NCI-H187 (cell line): Measurements from ENCODE around the gene POLA1.

Experiments used
- DNase-seq, 2 experiments: peaks; one replicate each; lab custom pipeline; 2025; lab: John Stamatoyannopoulos, UW

Gene POLA1

DNA sequence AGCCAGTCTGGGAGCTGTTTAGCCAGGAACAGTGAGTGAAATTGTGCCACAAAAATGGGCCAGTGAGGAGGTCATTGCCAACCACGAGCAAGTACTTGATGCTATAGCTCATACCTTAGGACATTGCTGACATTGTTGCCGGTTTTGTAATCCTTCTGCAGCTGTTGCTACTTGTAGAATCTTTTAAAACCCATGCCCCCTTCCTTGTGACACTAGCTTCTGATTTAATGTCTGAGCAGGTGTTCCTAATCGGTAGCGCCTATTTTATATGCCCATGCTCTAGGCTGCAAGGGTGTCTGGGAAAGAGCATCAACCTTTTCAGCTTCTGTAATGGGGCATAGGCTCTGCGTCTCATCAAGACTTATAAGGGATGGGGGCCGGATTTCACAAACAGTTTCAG lies 2.6 kb downstream of the POLA1 start:
- DNase-seq: no peak

DNA sequence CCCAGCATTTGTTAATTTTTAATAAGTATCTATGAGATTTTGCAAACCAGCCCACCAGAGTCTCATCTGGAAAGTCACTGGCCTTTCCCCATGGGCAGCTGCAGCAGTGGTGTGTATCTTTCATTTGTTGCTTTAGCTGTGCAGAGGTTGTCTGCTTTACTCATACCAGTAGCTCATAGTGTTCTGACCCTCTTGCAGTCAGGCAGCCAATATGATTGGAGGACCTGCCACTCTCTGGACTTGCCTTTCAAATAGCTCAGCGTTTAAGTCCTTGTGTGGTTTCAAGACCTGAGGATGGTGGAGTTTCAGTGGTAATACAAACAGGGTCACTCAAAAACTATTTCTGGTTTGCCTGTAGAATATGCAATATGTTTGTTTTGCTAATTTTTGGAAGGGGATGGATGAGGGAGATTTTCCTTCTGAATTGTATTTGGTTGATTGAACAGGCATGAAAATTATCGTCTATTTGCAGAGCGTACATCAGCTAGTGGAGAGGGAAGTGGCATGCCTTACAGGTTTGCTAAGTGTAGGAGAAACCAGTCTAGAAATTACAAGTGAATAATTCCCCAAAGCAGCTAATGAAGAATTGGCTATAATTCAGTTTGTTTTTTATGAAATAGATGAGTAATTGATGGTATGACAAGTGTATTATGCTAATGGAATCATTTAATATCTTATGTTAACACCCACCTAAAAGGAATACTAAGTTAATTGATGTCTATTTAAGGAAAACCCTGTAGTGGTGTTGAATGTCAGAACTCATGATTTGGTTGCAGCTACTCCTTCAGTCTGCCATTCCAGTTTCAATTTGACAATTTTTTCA lies 8.9 kb downstream of the POLA1 start:
- DNase-seq: no peak

DNA sequence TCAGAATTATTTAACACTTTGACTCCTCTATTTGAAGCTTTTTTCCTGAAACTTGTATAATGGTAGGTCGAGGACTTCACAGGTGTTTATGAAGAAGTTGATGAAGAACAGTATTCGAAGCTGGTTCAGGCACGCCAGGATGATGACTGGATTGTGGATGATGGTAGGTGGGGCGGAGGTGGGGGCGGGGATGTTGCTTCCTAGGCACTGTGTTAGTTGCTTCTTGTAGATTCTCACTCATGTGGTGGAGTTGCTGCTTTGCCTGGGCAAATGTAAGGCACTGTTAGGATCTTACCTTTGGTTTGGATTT lies 9.4 kb downstream of the POLA1 start:
- DNase-seq: no peak

DNA sequence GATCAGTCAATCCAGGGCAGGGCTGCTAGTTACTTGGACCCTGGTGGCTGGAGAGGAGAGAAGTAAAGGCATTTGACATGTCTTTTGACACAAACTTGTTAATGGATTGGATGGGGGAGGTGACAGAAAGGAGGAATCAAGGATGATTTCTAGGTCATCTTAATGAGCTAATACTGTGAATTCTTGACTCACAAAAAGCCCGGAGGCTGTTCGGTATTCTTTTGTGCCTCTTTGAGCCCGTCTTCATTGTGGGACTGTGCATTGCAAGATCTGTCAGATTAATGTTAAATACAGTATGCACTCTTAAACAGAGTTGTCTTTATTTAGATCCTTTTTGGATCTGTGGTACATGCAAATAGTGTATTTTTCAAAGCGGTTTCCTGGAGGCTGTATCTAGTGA lies 25.1 kb downstream of the POLA1 start:
- DNase-seq: no peak

DNA sequence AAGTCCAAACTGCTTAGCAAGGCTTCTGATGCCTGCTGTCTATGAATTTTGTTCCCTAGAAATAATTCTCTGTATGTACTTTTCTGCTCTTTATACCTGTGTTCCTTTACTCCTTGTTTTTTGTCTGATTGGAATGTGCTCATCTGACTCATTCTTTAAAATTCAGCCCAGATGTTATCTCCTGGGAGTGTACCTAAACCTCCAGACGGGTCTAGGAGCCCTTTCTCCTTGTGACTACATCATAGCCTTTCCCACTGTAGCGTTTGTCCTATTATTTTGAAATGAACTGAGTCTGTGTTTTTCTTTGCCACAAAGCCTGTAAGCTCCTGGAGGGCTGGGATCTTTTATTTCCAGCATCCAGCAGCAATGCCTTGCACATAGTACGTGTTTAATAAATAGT lies 26.3 kb downstream of the POLA1 start:
- no peak for DNase-seq

DNA sequence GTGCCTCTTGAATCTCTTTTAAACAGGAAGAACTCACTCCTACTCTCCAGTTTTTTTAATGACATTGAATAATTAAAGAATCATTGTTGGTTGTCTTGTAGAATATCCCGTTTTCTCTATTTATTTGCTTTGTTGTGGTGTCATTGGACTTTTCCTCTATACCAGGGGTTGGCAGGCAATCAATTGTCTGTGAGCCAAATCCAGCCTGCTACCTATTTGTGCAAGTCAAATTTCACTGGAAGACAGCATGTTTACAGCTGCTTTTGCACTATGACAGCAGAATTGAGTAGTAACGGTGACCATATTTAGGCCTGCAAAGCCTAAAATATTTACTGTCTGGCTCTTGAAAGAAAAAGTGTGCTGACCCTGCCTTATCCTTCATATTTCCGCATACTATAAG lies 34.8 kb downstream of the POLA1 start:
- DNase-seq: no peak

DNA sequence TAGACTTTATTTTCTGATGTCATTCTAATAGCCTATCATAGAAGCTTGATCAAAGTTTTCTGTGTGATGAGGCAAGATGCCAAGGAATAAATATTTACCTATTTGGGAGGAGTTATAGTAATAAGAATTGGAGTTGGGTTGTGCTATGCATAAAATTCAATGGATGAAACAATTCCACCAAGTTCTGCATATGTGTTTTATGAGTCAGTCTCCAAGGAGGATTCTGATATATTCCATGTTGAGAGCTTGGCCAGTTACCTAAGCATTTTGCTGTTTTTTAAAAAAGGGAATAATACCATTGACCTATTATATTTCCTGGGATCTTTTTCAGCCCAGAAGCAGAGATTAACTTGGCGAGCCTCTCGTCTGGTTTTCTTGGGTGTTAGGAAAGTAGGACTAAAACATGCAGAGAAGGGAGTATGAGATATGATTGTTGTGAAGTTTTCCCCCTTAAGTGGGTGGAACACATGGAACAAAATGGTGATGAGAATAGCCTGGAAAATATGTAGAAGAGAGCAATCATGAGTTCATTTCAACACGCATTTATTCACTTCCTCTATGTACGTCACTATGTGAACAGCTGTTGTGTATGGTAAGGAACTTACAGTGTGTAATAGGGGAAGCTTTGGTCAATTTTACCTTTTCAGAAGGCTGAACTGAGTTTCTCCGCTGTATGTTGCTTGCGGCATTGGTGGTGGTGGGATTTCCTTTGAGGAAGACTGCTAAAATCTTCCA lies 39.2 kb downstream of the POLA1 start:
- no peak for DNase-seq

DNA sequence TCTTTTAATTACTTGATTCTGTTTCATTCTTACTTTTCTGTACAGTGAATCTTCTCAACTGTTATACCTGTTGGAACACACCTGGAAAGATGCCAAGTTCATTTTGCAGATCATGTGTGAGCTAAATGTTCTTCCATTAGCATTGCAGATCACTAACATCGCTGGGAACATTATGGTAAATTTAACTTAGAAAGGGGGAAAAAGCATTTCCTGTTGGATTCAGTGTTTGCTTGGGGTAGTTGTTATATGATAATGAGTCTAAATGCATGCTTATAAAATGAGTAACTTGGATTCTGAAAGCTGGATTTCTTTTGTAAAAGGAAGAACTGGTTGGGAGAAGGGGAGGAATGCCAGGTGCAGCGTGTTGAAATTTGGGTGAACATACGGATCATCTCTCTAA lies 47.6 kb downstream of the POLA1 start:
- DNase-seq: no peak

DNA sequence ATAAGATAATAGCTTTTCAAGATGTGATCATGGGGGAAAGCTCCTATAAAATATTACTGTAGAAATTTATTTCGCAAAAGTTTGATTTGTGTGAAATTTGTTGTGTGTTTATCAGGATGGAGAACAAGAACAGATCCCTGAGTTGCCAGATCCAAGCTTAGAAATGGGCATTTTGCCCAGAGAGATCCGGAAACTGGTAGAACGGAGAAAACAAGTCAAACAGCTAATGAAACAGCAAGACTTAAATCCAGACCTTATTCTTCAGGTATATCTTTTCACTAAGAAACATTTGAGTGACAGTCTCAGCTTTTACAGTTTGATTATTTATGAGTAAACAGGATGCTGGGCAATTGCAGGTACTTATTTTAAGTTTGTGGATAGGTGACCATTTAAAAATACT lies 54.5 kb downstream of the POLA1 start:
- no peak for DNase-seq

DNA sequence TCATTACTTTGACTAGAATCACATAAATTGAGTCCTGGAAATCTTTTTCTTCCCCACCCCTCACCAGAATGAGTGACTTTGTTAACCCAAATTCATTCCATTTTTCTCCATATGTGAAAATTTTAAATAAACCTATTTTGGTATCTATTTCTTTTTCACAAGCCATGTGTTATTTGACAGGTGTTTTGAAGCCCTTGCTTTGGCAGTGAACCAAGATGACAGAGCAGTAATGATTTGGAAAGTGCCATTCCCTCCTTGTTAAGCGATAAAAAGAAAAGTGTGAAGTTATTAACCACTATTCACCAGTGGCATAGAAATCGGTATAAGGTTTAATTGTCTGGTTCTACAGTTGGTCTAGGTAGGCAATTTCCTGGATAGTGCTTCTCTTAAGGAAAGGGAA lies 66.1 kb downstream of the POLA1 start:
- DNase-seq: no peak

DNA sequence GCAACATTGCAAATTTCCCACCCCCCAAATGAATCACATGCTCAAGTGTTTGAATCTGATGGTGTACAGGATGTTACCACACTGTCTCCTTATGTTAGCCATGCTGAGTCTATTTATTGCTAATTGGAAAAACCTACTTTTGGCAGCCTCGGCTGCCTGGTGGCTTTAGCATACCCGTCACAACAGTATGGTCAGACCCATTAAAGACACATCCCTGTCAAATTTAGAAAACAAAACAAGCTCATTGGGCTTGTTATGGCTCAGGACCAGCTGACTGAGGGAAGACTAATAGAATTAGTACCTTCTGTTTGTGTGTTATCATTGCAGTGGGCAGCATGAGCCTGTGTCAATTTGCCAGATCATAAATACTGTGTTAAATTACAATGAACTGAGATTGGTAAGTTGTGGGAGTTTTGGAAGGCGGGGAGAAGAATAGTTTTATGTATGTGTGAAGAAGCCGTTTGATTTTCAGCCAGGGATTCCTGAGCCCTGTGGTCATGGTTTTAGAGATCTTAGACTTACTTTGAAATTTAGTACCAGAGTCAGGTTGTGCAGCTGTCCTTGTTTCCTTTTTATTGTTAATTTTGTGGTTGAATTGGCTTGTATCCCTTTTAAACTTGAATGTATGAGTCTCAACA lies 66.8 kb downstream of the POLA1 start:
- no peak for DNase-seq

DNA sequence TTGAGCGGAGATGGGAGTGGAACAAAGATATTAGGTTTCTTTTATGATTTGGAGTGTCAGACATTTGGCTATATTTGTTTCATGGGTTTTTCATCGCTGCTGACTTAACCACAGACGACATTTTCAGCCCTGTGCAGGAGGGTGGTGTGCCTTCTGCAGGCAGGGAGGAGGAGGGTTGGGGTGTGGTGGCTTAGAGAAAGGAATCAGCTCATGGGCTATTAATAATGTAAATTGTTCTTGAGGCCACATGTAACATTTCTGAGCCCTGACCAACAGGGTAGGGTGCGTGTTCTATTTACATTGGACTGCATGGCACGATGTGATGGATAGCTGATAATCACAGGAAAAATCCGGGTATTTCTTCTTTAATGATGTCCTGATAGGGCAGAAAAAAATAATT lies 67.6 kb downstream of the POLA1 start:
- DNase-seq: no peak

DNA sequence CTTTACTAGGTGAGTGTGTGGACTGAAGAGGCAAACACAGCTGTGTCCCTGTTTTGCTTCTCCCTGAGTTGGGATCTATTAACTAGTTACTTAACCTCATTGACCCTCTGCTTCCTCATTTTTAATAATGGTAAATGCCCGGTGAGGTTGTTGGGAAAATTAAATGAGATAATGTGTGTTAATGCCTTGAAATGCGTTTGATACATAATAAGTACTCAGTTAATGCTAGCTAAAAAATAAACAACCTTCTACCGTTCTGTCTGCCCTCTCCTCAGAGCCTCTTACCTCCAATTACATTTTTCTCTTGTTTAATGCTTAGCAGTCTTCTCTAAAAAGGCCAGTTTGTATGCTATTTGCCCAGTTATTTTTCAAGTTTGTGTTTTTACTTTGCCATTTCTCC lies 70.3 kb downstream of the POLA1 start:
- no peak for DNase-seq

DNA sequence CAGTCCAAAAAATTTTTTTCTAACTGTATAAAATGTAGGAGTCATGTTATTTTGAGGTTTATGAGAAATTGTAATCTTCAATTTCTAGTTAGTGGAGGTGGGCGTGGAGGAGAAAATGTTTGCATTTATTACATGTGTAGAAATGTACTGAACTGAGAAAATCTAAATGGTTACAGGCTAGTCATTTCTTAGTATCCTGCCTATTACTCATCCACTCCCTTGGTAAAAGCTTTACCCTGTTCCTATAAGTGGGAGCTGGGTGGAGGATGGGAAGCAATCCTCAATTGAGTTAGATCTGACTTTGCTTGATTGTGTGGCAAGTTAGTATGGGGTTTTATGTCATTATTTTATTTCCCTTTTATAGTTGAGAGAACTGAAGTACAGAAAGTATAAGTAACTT lies 73.8 kb downstream of the POLA1 start:
- DNase-seq: no peak

DNA sequence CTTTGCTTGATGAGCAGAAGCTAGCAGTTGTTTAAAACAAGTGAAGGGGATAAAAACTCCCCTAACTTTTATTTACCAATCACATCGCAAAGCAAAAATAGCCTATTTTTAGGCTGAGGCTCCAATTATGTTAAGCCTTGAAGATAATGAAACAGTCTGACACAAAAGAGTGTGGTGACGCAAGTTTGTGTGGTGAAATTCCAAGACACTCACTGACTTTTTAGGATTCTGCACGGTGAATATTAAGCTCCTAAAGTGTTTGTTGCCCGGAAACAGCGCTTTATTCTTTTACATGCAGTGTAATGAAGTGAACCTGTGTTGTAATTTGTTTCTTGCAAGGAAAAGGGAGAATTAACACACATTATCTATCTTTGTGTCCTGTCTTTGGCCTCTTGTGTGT lies 74.8 kb downstream of the POLA1 start:
- no peak for DNase-seq

DNA sequence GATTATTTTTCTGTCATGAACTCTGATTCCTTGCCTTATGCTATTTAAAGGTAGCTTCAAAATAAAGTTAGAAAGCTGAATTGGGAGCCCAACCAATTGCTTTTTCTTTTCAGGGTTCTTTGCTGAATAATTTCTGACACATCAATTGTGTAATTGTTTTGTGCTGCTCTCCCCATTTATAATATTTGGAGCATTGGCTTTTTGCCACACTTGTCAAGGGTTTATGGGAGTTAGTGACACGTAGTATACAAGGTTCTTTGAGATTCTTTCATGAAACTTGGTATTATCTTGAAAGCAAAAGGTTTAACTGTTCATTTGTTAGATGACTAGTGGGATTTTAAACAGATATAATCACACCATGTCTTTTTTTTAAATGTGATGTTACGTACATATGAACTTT lies 80.9 kb downstream of the POLA1 start:
- DNase-seq: no peak

DNA sequence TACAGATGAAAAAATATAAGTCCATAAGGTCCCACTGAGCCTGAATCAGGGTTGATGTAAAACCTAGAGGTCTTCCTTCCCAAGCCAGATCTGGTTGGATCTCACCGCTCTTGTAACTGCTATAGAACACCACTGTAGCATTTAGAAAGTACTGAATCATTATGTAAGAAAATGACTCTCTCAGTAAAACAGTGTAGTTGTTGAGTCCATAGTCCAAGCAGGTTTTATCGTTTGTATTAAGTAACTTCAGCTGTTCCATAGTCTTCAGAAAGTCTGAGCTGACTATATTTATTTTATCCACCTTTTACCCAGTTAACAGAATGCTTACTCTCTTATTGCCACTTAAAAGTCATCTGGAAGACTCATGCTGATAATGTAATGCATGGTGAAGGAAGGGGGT lies 82.2 kb downstream of the POLA1 start:
- DNase-seq: no peak

DNA sequence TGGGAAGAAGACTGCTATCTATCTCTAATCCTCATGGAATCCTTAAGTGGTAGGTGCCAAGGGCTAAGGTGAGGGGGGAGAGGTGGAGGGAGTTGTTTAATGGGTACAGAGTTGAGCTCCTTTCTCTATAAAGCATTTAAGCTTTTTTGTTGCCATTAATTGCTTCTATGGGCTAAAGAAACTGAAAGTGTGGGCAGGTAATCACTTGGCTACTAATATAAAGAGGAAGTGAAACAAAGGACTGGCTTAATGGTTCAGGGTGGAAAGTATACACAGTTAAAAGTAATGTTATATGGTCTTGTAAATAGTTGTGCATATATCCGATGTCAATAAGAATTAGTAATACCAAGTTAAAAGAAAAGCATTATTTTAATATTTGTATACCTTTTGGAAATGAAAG lies 83.9 kb downstream of the POLA1 start:
- no peak for DNase-seq

DNA sequence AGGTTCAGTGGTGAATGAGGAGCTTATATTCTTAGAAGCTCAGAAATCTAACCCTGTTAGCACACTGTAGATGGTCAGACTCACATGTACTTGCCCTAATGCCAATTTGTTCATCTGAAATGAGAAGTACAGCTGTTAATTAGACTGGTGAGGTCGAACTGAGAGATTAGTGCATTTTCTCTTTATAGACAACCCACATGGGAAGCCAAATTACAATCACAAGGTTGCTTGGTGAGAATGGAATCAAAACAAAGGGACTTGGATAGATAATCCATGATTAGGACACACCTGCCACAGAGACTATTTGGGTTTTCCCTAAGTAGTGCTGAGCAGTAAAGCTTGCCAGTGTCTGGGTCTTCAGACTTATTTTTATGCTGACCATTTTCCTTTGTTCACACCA lies 88.3 kb downstream of the POLA1 start:
- no peak for DNase-seq

DNA sequence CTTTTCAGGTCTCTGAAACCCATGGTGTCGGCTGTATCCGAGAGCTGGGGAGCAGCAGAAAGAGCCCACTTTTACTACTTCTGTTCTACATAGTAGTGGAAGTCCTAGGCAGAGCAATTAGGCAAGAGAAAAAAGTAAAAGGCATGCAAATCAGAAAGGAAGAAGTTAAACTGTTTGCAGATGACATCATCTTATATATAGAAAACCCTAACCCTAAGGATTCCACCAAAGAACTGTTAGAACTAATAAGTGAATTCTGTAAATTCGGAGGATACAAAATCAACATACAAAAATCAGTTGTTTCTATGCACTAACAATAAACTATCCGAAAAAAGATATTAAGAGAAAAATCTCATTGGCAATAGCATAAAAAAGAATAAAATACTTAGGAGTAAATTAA lies 95.3 kb downstream of the POLA1 start:
- DNase-seq: no peak

DNA sequence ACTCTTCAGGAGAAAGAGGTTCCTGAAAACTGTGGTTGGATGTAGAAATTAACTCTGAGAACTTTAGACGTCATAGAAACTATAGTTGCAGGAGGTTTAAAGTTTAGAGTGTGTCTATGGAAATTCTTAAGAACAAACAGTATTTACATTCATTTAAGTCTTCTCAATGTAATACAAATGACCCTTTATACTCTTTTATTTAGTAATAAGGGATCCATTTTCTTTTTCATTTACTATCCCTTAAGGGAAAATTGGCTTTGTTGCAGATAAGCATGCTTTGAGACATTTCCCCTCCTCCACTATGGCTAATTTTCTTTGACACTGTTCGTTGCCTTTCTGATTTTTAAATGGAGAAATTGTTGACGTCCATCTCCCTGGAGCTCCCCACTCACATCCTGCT lies 96.4 kb downstream of the POLA1 start:
- DNase-seq: no peak

DNA sequence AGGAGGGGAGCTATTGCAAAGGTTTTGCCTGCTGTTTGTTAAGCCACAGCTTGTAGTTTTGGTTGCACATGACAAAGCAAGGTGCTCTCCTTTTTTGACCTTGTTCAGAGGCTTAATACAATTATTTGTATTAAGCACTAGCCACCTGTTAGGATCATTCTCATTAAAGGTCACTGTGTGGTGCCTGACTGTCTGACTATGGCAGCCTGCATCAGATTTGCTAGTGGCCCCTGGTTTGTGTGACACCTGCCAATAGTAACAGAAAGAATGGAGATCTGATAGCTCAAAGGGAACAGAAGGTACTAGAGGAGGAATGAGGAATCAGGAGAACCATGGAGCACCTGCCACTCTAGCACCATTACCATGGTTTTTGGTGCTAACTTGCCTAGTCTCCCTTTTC lies 102.5 kb downstream of the POLA1 start:
- no peak for DNase-seq

DNA sequence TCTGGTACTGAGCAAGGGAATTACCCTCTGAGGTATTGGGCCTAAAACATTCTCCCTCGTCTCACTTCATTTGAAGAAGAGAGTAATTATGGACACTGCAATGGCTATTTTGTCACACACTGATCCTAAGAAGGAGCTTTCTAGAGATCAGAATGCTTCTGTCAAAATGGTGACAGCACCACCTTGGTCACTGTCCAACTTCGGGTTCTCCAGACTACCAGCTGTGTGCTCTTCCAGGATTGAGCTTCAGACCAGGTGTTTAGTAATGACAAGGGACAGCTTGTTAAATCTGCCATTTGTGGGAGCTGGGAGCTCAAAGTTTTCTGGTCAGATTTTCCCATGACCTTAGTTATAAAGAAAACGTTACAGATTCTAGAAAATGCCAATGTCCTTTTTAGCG lies 105.4 kb downstream of the POLA1 start:
- DNase-seq: no peak

DNA sequence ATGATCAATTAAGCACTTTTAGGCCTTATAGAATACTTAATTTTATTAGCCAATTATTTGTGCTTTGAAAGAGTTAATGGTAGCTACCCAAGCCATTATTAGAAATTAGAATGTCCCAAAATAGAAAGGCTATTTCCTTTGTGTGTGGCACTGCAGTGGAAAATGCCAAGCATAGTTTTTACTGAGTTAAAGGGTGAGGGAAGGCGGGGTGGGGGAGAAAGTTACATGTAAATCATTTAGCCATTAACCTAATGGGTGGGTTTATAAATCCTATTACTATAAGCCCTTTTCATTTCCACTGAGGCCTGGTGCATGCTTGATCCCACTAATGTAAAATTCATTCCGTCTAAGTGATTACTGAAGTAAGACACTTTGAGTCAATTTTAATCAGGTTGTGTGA lies 105.8 kb downstream of the POLA1 start:
- no peak for DNase-seq
